HG02642 (cell line): ENCODE results near the gene CDC25B.
A peak's percentile ranks its signal among the peaks of the same experiment; 100 is the strongest.

Experiments
- ATAC-seq: cut with Tn5 transposase; IDR thresholded peaks from one replicate; pipeline ENCODE4 v1.9.1; 2021; ENCODE audit warnings: mild to moderate bottlenecking; ENCODE audit not compliant: unreplicated experiment, poor library complexity

CDC25B gene

DNA sequence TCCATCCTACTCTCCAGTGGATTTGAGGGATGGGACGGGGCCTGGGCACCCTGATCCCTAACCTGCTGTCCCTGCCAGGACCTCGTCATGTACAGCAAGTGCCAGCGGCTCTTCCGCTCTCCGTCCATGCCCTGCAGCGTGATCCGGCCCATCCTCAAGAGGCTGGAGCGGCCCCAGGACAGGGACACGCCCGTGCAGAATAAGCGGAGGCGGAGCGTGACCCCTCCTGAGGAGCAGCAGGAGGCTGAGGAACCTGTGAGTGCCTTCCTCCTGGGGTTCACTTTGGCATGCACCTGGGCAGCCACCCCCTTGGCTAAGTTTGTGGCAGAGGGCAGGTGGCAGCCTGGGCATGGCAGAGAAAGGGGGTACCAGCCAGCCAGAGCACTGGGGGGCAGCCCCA lies 5.7 kb downstream of the CDC25B start:
- no peak for ATAC-seq

DNA sequence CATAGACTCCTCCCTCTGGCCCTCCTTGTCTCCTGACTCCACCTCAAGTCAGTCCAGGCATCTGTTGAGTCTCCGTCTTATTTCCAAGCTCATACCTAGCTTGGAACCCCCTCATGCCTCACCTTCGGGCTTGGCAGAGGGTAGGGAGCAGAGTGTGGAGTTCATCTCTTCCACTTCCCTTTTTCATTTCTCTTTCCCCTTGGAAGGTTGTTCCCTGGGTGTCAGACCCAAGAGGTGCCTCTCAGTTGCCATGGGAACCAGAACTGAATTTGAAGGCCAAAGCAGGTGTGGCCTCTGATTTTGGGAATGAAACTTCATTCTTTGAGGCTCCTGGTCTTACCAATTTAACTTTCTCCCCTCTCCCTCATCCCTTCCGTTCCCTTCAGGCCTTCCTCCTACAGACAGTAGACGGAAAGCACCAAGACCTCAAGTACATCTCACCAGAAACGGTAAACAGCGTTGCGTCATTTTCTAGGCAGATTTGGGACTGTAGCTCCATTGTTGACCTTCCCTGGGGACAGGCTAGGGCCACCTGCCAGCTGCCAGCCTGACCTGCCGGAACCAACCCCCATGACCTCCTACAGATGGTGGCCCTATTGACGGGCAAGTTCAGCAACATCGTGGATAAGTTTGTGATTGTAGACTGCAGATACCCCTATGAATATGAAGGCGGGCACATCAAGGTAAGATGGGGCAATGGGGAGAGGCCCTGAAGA lies 6.6 kb downstream of the CDC25B start:
- no peak for ATAC-seq

DNA sequence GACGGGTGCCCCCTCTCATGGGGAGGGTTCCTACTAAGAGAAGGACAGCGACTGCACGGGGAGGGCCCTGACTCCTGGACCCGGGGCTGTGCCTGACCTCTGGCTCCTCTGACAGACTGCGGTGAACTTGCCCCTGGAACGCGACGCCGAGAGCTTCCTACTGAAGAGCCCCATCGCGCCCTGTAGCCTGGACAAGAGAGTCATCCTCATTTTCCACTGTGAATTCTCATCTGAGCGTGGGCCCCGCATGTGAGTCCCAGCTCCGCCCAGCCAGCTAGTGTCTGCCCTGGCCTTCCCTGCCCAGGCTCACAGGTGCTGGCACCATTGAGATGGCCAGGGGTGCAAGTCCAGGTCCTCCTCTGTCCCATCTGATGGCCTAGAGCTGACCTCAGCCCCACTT lies 7.2 kb downstream of the CDC25B start:
- no peak for ATAC-seq

DNA sequence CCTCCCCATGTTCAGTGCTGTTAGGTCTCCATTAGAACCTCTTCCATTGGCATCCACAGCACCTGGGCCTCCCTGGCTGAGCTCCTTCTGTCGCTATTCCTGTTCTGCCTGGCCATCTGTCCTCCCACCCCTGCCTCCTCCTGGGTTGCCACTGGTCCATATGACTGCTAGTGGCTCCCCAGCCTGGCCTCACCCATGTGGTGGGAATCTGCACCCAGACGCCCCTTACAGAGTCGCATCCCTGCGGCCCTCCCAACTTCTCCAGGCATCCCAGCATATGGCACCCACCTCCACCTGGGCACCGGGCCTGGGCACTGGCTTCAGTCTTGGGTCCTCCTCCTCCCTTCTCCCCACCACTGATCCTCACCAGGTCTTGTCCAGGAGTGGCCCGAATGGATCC lies 7.7 kb downstream of the CDC25B start:
- ATAC-seq: no peak

DNA sequence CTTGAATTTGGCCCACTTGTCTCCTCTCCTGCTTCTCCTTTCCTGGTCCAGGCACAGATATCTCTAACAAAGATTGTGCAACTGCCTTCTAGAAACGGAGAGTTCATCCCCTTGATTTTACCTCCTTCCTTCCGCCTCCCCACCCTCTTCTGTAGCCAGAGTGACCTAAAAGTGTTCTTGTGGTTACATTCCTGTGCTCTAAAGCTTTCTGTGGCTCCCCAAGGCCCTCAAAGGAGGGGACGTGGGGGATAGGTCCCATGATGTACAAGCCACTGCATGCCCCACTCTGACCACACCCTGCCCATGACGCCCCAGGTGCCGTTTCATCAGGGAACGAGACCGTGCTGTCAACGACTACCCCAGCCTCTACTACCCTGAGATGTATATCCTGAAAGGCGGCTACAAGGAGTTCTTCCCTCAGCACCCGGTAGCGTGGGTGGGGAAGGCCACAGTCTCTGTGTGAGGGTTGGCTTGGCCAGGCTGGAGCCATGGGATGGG lies 8.2 kb downstream of the CDC25B start:
- ATAC-seq: no peak

DNA sequence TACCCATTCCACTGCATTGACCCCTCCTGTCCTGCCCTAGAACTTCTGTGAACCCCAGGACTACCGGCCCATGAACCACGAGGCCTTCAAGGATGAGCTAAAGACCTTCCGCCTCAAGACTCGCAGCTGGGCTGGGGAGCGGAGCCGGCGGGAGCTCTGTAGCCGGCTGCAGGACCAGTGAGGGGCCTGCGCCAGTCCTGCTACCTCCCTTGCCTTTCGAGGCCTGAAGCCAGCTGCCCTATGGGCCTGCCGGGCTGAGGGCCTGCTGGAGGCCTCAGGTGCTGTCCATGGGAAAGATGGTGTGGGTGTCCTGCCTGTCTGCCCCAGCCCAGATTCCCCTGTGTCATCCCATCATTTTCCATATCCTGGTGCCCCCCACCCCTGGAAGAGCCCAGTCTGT lies 8.7 kb downstream of the CDC25B start:
- no peak for ATAC-seq

DNA sequence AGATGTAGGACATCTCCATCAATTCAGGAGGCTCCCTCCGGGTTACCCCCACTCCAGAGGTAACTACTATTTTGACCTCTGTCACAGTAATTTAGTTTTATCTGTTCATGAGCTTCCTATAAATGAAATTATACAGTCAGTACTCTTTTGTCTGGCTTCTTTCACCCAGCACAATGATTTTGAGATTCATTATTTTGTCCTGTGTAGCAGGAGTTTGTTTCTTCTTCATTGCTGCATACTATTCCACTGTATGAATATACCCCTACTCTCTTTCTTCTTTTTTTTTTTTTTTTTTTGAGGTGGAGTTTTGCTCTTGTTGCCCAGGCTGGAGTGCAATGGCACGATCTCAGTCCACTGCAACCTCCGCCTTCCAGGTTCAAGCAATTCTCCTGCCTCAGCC lies 12.4 kb downstream of the CDC25B start:
- ATAC-seq: no peak

DNA sequence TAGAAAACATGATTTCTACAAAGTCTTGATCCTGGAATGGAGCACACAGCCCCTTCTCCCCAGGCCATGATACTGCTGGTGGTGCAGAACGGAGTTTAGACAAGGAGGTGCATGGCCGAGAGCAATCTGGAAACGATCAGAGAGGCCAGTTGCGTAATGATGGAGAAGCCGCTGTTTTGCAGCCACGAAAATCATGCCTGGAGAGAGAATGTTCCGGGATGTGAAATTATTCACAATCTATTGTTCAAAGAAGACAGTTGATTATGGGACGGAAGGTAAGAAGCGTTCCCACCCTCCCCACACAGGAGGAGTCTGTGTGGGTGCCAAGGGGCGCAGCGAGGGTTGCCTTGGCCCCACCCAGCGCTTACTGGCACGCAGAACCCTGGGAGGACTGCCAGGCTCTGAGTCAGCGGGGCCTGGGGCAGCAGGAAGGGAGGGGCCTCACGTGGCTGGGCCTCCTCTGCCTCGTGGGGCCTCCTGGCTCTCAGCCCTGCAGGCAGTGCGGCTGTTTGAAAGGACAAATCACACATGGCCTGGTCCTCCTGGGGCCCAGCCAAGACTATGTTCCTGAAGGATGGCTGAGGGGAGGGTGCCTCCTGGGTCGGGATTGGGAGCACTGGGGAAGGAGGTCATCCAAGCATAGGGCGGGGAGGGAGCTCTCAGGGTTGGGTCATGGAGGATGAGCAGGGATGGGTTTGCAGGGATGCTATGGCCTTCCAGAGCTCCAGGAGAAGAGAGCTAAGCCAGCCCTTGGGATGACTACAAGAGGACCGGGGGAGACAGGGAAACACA lies 15.6 kb downstream of the CDC25B start:
- no peak for ATAC-seq

DNA sequence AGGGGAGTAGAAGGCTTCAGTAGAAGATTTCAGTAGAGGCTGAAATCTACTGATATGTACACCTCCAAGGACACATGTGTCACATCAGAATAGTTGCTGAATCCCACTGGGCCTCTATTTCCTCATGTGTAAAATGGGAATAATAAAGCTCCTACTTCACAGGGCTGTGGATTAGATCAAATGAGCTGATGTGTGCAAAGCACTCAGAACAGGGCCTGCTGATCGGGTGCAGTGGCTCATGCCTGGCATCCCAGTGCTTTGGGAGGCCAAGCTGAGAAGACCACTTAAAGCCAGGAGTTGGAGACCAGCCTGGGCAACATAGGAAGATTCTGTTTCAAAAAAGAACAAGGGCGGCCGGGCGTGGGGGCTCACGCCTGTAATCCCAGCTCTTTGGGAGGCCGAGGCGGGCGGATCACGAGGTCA lies 16.2 kb downstream of the CDC25B start:
- no peak for ATAC-seq

DNA sequence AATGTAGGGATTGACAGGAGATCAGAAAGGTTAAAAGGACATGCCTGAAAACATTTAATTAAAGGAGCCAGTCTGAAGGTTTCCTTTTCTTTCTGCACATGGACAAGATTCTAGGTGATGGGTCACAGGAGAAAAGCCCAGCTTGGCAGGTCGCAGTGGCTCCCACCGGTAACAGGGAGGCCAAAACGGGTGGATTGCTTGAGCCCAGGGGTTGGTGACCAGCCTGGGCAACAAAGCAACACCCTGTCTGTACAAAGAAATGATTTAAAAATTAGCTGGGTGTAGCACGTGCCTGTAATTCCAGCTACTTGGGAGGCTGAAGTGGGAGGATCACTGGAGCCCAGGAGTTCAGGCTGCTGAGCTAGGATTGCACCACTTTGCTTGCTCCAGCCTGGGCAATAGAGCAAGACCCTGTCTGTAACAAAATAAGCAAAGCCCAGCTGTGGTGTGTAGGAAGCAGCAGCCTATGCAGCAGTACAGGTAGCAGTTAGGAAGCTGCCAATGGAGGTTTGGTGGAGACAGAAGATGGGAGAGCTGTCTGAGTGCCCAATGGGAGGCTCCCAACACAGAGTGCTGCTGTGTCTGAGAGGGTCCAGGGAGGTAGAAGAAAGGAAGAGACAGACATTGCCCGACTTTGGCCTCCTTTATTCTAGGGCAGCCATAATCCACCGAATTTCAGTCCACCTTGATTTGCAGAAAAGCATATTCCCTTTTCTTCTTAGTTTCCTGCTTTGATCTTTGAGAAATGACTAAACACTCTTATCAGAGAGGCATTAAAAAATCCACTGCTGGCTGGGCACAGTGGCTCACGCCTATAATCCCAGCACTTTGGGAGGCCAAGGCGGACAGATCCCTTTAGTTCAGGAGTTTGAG lies 17.1 kb downstream of the CDC25B start:
- ATAC-seq: no peak

DNA sequence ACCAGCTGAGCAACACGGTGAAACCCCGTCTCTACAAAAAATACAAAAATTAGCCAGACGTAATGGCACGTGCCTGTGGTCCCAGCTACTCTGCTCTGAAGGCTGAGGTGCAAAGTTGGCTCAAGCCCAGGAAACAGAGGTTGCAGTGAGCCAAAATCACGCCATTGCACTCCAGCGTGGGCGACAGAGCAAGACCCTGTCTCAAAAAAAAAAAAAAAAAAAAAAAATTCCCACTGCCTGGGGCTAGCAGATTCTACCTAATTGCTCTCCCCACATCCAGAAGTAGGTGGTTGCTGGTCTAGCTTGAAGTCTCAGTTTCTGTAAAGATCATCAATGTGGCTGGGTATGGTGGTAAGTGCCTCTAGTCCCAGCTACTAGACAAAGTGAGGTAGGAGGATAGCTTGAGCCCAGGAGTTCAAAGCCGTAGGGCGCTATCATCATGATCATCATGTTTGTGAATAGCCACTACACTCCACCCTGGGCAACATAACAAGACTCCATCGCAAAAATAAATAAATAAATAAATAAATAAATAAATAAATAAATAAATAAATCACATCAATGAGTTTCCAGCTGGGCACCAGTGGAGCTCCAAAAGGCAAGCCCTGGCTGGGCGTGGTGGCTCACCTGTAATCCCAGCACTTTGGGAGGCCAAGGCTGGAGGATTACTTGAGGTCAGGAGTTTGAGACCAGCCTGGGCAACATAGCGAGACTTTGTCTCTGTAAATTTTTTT lies 17.9 kb downstream of the CDC25B start:
- no peak for ATAC-seq

DNA sequence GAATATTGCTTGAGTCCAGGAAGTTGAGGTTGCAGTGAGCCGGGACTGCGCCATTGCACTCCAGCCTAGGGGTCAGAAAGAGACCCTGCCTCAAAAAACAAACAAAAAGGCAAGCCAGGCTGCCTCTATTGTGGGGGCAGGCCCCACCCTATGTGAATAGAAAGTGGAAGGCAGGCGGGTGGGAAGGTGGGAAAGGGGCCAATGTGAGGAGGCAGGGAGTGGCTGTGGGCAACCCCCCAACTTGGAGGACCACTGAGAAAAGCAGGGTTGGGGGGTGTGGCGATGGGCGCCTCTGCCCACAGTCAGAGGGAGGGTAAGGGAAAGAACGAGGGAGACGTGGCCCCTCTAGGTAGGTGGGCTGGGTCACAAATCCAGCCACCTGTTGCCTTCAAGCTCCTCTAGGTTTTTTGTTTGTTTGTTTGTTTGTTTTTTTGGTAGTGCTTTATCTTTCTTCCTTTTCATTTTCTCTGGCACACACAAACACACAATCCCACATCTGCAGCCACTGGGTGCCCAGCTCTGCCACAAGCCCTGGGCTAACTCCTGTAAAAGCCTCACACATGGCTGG lies 18.9 kb downstream of the CDC25B start:
- ATAC-seq: no peak

DNA sequence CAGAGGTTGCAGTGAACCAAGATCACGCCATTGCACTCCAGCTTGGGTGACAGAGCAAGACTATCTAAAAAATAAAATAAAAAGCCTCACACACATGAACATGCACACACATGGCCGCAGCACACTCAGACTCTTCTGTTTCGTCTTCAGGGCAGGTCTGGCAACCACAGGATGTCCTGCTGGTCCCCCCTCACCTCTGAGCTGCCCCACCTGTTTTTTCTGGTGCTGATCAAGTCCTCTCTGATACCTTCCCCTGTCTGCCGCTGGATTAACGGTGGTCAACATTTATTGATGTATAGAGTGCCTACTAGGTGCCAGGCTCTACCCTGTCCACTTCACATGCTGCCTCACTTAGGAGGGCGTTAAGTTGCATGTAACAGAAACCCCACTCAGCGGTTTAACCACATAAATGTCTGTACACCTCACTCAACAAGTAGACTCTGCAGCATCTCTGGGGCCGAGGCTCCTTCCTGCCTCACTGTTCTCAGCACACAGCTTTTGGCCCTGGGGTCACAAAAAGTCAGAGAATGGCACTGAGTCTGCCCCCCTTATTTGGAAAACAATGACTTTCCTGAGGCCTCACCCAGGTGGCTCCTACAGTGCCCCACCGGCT lies 19.7 kb downstream of the CDC25B start:
- no peak for ATAC-seq

DNA sequence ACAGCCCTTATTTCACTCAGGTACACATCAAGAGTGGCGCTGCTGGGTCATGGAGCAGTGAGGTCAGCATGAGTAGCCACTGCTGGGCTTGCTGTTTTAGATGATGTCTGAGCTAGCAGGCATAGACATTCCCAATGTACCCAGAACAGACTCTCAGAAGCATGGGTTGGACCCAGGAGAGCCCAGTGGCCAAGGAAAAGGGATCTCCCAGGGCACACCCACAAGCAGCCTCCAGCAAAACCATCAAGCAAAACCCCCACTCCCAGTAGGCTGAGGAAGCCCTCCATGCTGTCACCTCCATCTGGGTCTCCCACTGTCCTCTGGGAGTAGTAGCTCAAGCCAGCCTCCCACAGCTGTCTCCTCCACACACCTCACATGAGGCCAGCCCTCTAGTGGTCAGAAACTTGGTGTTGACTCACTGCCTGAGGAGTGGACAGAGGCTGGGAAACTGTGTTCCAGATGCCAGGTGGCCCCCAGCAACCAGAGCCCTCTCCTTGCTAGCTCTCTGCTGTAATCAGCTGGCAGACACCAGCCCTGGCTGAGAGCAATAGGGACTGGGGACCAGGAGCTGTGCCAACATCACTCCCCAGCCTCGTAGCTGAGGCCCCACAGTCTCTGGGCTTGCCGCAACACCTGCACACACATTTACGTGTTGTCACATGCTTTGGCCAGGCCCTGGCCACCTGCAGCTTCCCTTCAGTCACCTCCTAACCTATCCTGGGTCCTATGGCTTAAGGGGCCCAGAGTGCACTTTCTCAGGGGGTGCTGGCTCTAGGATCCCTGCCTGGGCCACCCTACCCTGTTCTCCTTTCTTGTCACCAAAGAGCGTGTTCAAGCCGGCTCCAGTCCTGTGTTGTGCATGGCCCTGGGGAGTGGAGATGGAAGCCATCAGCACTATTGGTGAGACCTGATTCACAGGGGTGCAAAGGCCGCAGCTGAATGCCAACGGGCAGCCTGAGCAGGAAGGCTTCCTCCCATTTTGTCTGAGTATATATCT lies 22.3 kb downstream of the CDC25B start:
- no peak for ATAC-seq

DNA sequence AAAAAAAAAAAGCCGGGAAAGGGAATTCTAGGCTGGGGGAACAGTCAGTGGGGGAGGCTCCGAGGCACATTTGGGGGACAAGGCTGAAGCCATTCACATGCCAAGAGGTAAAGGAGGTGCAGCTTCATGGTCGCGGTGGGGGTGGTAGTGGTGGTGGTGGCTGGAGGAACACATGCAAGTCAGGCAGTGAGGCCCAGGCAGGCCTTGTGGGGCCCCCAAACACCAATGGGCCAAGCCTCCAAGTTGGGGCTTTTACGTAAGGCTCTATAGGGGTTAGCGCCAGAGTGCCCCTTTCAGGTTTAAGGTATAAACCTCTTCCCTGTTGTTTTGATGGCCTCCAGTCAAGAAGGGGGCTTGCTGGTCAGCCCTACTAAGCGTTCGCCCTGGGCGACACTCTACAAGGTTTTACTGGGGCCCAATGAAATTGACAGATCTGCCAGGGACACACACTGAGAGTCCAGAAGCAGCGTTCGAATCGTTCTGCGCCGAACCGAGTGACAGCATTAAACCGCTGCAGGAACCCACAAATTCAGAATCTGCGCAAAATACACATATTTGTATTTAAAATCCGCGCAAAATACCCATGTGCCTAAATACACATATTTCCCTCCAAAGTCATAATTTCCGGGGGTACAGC lies 23.4 kb downstream of the CDC25B start:
- no peak for ATAC-seq

DNA sequence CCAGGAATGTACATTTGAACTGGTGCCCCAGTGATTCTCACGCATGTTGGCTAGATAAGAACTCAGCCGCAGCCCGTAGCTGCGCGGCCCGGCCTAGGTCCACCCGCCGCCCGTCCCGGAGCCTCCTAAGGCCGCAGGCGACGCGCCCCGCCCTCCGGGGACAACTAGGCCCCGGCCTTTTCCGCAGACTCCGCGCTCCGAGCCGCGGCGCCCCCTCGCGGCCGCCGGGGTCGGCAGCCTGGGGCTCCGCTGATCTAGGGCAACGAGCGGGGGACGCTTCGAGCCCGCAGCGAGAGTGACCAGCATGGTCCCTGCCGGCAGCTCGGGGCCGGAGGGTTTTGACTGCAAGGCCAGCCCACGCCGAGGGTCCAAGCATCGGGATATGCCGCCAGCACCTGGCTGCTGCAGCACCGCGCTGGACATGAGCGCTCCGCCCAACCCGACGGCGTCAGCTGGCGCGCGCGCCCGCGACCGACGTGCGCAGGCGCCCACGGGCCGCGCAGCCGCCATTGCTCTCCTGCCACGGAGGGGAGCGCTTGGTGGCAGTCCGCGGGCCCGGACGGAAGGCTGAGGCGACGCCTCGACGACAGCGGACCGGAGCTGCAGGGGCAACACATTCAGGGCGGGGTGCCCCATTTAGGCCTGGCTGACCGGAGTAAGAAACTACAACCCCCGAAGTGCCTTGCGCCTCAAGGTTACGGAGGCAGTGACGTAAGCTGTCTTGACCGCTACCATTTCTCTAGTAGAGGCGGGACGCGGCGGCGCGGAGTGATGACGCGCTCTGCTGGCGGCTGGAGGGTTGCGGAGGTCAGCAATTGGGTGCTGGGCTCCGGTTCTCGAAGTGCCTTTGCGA lies 24.2 kb downstream of the CDC25B start, which contains the start of gene AP5S1:
Gene AP5S1, plus strand, starts transcription at position 500 of the 853 bp plus-strand sequence. CDS start 1,571 bp downstream, outside the sequence.
- ATAC-seq: peak; percentile 88
